ENCODE data around the gene CEP83.

Gene CEP83

DNA sequence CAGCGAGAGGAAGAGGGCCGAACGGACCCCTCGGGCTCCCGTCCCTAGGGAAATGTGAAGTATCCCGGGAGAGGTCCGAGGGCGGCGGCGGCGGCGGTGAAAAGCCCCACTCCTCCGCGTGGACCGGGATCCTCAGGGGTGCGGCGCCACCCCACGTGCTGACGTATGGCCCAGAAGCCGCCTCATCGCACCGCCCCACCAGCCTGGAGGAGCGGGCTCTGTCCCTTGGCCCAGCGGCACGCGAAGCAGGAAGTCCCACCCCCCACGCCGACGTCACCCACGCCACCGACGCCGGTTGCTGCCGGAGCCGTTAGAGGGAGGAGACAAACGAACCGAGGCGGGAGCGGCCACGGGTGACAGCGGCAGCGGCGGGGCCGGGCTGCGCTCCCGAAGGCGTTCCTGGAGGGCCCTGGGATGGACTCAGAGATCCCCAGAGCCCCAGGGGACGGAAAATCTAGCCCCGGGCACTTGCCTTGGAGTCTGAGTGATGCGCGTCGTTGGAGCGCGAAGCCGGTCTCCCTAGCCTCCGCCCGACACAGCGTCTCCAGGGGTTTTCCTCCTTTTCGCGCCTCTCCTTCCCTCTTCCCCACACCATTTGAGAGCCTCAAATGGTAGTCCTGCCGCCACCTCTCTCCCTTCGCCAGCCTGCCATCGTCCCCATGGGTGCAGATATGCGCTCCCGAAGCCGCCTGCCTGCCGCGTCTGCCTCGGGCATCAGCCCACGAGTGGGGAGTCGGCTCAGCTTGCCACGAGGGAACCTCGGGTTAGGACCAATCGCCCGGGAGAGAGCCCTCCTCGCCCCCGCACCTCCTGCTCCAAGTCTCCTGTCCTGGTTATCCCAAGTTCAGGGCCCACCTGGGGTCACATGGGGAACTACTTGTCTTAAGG is at the start of gene CEP83:
Gene CEP83, minus strand, starts transcription at position 140 of the 888 bp plus-strand sequence. CDS start 47,377 bp downstream, outside the sequence.
- H3K4me3 ChIP-seq (ENCODE audit: low read depth, low read length), result peak within 1 kb of the TSS; percentile 80
- TF ChIP-seq CTCF (IDR thresholded peaks at IDR 0.05; ENCODE audit: borderline replicate concordance, insufficient read depth, low read depth, low read length), result no peak

DNA sequence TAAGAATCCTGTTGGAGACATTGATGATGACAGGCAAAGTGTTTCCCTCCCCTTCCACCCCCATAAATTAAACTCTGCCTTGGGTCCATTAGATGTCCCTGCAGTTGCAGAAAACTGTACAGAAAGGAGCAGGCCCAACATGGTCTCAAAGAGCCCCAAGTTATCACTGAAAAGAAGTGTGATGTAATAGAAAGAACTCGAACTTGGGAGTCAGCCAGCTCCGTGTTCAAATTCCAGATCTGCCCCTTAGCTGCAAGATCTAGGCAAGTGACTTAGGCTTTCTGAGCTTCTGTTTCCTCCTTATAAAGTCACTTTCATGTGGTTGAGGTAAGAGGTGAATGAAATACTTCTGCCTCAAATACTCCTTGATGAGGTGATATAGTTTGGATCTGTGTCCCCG is 49.6 kb upstream of the CEP83 start:
- TF ChIP-seq CTCF (IDR thresholded peaks at IDR 0.05; ENCODE audit: borderline replicate concordance, insufficient read depth, low read depth, low read length), result no peak
- H3K4me3 ChIP-seq (ENCODE audit: low read depth, low read length), result no peak overlapping the region

- TF ChIP-seq CTCF (IDR thresholded peaks at IDR 0.05; ENCODE audit: borderline replicate concordance, insufficient read depth, low read depth, low read length), result no peak
- no peak overlapping the region for H3K4me3 ChIP-seq (ENCODE audit: low read depth, low read length)
Measured at GRCh38 chr12:94507455-94507854, 47.8 kb upstream of the CEP83 start.

DNA sequence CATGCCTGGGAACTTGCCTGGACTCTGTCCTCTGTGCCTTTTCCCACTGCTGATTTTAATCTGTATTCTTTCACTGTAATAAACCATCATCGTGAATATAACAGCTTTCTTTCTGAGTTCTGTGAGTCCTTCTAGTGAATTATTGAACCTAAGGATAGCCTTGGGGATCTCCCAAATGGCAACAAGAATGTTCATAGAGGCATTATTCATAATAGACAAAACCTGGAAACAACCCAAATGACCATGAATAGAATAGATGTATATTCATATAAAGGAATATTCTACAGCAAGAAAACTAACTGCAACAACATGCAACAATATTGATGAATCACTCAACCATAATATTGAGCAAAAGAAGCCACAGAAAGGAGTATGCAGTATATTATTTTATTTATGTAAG is 44.7 kb upstream of the CEP83 start:
- H3K4me3 ChIP-seq (ENCODE audit: low read depth, low read length), result no peak overlapping the region
- TF ChIP-seq CTCF (IDR thresholded peaks at IDR 0.05; ENCODE audit: borderline replicate concordance, insufficient read depth, low read depth, low read length), result no peak

- no peak for TF ChIP-seq CTCF (IDR thresholded peaks at IDR 0.05; ENCODE audit: borderline replicate concordance, insufficient read depth, low read depth, low read length)
- H3K4me3 ChIP-seq (ENCODE audit: low read depth, low read length), result no peak overlapping the region
Measured at GRCh38 chr12:94503619-94504018, 44.0 kb upstream of the CEP83 start.

- TF ChIP-seq CTCF (IDR thresholded peaks at IDR 0.05; ENCODE audit: borderline replicate concordance, insufficient read depth, low read depth, low read length), result no peak
- H3K4me3 ChIP-seq (ENCODE audit: low read depth, low read length), result no peak overlapping the region
Measured at GRCh38 chr12:94500831-94501567, 41.3 kb upstream of the CEP83 start.

All from GM12875 (cell line).